ENCODE results near the gene MARK2.
A peak's percentile ranks its signal among the peaks of the same experiment; 100 is the strongest.

MARK2 gene

DNA sequence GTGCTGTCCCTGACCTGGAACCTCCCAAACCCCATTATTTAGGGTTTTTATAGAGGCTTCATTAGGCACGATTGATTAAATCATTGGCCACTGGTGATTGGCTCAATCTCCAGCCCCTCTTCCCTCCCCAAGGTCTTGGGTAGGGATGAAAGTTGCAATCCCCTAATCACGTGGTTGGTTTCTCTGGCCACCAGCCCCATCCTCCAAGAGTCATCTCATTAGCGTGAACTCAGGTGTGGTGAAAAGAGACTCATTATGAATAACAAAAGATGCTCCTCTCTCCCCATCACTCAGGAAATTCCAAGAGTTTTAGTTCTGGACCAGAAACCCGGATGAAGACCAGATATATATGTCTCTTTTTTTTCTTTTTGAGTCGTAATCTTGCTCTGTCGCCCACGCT lies 7.6 kb upstream of the MARK2 start:
- no peak for DNase-seq

DNA sequence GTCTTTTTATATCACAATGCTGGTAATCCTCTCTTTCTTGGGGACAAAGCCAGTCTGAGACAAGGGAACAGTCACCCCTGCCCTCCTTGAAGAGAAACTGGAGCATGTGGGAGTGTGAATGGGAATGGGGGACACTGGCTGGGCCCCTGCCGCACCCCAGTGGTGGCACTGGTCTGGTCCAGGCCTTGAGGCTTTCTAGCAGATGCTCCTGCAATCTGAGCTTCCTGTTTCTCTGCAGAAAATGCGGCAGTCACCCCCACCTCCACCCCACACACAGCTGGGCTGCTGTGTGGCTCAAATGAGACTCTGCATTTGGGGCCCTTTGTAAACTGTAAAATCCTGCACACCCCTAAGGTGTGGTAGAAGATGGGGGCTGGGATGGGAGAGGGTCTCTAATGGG lies 6.6 kb upstream of the MARK2 start:
- DNase-seq: no peak

DNA sequence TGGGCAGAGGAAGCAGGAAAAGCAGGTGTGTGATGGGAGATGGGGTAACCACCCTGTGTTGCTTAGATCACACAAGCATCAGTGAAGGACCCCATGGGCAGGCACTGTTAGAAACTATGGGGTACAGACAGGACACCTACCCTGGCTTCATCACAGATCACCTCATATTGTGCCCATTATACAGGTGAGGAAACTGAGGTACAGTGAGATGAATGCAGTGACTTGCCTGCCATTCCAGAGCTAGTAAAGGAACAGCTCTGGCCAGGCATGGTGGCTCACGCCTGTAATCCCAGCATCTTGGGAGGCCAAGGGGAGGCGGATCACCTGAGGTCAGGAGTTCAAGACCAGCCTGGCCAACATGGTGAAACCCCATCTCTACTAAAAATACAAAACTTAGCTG lies 5.9 kb upstream of the MARK2 start:
- no peak for DNase-seq

DNA sequence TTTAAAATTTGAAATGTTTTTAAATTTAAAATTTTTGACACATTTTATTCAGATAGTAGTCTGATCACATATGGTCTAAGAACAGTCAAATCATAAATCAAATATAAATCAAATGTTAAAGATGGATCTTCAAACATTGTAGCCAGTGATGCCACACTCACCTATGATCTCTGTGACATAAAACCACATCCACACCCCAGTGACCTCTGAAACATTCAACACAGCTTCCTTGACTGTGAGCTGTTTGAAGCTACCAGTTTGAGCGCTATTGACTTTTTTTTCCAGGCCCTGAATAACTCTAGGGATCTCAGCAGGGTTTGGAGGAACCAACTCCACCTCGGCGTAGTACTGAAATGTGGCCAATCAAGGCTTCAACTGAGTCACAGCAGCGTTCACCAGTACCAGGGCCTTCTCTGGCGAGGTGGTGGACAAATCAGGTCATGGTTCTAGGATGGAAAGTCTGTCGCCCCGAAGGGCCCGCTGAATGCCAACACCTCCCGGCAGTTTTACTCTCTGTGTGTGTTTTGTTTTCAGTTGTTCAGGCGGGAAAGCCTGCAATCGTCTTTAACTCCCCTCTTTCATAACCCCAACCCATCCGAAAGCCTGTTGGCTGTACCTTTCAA lies 4.3 kb upstream of the MARK2 start:
- no peak for DNase-seq

DNA sequence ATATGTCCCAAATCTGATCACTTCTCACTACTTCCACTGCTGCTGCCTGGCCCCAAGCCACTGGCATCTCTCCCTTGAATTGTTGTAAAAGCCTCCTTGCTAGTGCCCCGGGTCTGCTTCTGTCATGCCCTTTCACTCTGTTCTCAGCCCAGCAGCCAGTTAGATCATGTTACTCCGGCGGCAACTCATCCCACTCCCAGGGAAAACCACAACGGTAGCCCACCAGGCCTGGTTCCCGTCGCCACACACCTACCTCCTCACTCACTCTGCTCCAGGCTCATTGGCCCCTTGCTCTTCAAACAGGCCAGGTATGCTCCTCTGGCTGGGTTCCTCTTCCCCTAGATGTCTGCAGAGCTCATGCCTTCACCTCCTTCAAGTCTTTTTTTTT lies 3.8 kb upstream of the MARK2 start:
- no peak for DNase-seq

DNA sequence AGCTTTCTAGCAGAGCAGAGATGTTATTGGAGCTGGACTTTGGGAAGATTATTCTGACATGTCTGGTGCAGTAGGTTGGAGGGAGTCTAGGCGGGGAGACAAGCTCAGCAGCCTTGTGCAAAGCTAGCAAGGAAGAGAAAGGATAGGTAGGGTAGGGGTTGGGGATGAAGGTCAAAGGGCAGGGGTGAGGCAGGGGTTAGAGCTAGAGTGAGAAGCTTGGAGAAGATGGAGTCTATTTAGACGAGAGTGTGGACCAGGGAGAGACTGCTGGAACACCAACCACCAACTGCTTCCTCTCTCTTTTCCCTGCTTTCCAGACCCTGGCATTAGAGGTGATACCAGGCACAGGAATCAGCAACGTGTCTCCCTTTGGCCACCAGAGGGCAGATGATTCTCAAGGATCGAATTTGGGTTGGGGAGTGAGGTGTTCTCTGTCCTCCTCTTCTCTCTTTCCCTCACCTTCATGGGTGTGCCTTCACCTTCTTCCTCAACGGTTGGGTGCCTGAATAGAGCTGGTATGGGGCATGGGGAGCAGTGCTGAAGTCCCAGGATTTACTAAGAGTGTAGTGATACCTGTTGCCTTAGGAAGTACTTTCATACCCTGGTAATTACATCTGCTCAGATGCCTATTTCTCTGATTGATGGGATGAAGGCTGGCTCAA lies 1.8 kb upstream of the MARK2 start:
- peak; percentile 74 to 79 for DNase-seq

DNA sequence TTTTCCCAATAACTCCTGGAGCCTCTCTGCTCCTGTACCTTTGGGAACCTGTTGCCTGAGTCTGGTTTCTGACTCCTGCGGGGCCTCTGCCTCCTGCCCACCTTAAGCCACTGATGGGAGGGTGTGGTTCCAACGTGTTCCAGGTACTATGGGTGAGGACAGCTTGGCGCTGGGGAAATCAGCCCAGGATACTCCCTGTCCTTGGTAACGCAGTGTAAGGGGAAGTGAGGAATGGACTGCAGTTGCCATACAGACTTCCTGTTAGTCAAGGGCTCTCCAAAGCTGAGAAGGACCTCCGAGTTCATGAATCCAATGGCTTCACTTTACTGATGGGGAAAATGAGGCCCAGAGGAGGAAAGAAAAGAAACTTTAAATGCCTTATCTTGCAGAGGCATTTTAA lies 1.2 kb upstream of the MARK2 start:
- no peak for DNase-seq

DNA sequence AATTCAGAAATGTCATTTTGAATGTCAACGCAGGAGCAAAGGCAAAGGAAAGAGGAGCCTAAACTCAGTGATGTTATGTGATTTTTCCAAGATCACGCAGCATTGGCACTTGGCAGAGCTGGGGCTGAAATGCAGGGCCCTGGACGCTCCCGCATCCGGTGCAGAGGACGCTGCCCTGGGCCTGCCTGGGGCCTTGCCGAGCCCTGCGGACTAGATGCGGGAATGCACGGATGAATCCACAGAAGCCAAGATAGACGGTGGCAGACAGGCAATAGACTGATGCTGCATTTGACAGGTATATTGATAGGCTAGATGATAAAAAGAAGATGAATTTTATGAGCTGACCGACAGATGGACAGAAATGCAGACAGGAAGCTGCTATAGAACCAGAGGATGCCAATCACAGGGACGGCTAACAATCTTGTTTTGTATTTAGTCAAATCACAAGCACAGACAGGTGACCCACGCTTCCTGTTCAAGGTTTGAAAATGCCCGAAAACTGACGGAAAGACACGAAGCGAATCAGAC lies 696 bp upstream of the MARK2 start:
- no peak for DNase-seq

DNA sequence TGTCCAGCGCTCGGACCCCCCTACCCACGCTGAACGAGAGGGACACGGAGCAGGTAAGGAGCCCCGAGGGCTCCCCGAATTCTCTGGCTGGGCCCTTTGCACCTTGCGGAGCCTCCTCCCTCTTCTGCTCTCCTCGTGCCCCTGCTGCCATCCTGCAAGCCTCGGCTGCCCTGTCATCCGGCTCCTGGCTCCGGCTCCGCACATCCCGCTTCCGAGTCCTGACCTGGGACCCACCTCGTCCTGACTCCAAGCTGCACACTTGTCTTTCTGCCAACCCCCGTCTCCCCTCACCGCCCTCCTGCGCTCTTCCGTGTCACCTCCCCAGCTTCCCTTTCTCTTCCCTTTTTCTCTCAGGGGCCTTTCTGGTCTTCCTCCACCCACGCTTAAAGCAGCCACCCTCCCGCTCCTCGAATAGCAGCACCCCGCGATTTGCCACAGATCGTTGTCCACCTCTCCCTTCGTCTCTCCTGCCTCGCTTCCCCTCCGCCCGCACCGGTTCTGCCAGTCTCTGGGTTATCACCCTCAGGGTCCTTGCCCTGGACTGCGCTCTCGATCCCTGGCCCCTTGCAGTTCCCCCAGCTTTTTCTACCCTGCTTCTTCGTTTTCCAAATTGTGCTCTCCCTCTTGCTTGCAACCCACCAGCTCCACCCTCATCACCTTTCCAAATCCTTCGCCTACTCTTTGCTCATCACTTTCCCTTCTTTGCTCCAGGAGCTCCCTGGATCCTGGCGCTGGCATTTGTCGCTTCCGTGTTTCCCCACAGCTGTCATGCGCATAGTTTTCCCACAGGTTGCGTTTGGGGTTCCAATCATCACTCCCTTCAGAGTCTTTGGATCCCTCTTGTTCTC lies 822 bp downstream of the MARK2 start:
- DNase-seq: peak; percentile 38 to 39

DNA sequence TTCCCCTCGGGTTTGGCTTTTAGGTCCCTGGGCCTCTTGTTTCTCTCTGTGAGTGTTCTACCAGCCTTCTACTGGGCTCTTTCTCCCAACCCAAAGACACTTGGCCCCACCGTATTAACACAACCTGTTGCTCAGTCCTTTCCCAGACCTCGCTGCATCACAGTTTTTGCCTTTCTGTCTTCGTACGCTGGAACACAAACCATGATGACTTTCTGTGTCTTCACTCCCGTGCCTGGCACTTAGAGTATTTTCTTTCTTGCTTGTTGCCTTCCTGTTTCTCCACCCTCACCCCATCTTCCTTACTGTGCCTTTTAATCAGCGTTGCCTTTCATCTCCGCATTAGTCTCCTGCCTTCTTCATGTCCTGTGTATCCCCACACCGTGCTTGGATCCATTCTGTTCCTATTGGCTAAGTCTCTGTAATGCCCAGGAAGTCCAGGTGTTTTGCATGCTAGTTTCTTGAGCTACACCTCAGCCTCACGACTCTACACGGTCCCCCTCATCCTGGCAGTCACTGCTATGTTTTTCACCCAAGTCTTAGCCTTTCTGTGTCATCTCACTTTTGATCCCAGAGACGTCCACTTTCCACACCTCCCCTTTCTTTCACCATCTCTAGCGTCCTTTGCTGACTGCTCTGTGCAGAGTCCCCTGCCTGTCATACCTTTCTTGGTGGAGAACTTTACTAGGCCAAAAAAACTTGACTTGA lies 1.6 kb downstream of the MARK2 start:
- DNase-seq: no peak

DNA sequence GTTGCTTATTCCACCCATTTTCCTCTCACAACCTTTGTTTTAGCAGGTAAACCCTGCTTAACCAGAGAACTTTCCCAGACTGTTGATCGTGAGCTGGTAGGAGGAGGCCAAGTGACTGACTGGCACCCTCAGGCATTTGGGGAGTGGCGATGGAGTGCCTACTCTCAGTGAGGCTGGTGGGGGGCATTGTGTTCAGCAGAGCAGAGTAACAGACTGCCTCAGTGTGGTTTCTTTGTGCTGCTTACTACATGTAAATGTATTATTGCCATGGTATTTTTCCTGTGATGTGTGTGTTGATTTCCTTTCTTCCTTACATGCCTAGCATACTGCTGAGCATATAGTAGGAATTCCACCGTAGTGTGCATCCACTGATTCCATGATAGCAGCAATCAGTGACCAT lies 2.6 kb downstream of the MARK2 start:
- DNase-seq: no peak

DNA sequence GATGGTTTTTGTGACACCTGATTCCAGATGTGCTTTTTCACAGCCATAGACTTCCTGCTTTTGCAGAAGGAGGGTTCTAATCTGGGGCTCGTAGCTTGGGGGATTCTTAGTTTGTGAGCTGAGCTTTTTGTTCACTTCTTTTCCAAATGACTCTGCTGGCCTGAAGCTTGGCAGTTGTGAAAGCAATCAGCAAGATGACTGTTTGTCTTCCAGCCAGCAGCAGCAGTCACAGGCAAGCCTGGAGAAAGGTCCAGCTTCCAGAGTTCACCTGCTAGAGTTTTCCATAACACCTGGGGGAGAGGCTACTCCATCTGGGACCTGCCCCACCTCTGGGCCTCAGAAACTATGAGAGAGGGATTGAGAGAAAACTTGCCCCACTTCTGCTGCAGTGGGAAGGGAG lies 4.1 kb downstream of the MARK2 start:
- no peak for DNase-seq

DNA sequence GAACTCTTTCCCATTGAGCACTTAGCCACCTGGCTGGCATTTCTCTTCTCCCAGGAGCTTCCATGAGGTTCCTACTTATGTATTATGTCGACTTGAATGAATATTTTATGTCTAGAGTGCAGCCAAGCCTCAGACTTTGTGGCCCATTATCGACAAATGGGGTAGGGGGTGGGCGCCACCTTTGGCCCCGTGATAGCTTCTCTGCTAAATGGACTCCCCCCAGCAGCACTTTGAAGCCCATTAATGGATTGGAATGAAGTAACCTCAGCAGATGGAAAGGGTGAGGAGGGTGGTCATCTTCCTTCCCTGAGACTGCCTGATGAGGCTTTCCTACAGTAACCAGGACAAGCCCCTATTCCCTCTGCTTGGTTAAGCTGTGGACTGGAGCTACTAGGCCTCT lies 5.9 kb downstream of the MARK2 start:
- no peak for DNase-seq

DNA sequence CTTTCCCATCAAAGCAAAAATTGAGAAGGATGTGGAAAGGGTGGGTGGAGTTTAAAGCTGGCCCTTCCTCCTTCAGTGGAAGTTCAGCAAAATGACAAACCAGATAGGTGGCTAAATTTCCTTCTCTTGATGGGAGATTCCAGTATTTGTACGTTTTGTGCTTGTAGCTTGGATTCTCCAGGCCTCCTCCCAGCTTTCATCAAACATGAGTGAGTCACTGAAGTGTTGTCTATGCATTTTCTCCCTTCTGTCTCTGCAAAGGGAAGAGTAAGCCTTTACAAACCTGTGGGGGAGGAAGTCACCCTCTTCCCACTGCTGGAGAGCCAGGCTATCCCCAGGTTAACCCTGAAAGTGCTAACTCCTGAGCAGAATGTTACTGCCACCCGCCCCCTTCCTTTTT lies 6.4 kb downstream of the MARK2 start:
- no peak for DNase-seq

DNA sequence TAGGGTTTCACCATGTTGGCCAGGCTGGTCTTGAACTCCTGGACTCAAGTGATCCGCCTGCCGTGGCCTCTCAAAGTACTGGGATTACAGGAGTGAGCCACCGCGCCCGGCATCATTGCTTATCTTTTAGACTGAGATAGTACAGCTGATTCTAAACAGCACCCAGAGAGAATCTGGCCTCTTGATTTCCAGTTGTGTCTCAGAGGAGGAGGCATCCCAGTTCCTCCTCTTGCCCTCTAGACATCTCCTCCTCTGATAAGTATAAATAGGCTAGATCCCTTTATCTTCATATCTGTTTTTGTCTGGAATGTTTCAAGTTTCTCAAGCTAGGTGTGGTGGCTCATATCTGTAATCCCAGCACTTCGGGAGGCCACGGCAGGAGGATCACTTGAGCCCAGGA lies 7.0 kb downstream of the MARK2 start:
- DNase-seq: no peak

DNA sequence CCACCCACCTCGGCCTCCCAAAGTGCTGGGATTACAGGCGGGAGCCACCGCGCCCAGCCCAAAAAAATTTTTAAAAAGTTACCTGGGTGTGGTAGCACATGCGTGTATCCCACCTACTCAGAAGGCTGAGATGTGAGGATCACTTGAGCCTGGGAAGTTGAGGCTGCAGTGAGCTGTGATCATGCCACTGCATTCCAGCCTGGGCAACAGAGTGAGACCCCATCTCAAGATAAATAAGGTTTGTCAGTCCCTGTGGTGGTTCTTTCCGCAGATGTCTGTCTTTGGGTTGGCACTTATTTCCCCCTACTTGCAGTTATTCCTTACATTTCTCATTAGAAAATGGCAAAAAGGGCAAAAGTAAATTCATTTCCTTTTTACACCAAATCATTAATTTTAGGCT lies 8.0 kb downstream of the MARK2 start:
- no peak for DNase-seq

DNA sequence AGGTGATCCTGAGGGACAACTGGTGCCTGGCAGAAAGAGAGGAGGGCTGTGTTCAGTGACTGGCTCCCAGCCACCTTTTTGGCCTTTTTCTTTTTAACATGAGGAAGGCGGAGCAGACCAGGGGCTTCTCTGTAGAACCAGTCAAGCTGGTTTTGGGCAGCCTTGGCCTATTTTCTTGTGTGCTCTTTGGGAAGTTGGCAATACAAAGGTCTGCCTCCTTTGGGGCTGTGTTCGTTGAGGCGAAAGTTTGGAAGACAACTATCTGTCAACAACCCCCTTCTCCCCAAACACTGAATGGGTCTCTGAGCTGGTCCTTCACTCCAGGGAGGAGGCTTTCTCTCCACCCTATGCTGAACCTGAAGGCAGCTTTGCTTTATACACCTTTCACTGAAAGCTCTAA lies 8.5 kb downstream of the MARK2 start:
- no peak for DNase-seq

DNA sequence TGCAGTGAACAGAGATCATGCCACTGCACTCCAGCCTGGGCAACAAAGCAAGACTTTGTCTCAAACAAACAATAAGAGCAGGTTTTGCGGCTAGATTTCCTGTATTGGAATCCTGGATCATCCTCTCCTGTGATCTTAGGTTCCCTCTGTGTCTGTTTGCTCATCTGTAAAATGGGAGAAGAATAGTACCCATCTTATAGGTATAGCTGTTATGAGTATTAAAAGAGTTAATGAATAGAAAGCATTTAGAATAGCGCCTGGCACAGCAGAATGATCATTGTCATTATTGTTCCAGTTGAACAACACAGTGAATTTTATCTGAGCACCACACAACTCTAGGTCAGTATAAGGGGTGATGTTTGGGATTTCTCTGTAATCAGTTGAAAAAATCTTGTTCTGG lies 10.8 kb downstream of the MARK2 start:
- no peak for DNase-seq

DNA sequence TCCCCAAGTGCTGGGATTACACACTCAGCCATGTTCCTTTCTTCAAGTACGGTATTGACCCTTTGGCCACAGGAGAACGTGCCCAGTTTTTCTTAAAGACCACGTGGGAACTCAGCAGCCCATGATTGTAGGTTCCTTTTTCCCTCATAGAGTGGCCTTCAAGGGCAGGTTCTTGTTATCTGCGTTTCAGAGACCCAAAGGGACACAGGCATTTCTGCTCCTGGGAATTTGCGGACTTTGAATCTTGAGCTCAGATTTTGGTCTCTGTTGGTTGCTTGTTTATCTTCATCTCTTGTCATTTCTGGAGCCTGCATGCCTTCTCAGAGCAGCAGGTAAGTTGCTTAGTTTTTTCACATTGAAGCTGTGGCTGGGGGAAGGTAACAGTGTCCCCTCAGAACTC lies 12.0 kb downstream of the MARK2 start:
- DNase-seq: no peak

DNA sequence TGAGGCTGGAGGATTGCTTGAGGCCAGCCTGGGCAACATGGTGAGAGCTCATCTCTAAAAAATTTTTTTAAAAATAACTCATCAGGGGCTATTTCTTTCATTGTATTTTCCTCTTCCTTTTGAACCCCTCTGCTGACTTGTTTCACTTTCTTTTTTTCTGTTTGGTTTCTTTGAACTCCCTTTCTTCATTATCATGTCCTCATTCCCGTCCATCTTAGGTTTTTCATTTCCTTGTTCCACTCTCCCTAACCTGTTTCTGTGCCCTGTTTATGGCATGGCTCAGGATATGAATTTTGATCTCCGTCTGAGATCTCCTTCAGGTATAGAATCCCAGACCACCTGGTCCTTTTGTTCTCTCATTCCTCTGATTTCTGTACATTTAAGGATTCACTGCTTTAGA lies 12.5 kb downstream of the MARK2 start:
- no peak for DNase-seq

DNA sequence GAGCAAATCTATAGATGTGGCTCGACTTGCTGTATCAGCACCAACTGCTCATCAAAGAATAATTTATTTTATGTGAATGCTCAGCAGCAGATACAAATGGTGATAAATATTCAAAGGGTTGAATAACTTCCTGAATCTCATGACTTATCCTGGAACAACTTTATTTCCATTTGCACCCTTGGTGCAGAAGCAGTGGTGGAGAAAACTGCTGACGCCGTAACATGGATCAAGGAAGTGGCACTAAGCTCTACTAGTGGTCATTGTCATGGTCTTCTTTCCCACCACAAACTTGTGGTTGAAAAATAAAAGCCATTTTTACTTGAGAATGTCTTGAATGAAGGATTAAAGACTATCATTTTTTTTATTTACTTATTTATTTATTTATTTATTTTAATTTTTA lies 14.6 kb downstream of the MARK2 start:
- no peak for DNase-seq

DNA sequence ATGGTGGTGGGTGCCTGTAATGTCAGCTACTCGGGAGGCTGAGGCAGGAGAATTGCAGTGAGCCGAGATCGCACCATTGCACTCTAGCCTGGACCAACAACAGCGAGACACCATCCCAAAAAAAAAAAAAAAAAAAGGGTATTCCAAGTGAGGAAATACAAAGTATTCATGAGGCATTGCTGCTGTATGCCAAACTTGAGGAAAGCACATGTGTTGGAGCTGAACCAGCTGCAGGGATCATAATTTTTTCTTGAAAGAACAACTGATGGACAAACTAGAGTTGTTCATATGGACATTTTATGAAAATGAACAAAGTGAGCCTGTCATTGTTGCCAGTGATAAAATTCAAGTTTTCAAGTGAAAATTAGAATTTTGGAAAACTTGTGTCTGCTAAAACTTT lies 15.8 kb downstream of the MARK2 start:
- no peak for DNase-seq

DNA sequence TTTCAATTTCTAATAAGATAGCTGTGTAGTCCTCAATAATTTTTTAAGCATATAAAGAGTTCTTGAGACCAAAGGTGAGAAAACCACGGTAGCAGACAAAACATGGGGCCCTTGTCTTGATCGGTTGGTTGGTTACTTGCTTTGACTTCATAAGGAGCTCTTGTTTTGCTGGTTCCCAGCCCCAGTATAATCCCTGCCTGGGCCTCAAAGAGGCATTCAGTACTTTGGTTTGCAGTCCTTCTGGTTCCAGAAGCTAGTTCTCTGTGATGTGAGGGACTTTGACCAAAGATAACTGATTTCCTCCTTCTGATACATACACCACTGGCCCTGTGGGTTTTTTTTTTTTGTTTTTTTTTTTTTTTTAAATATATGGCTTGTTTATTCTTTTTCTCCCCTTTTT lies 17.1 kb downstream of the MARK2 start:
- no peak for DNase-seq
